Natural killer cell (primary cell): ENCODE data around the gene FARS2. TPM values are rescaled to one million over a fixed set of nuclear protein-coding genes. Genes with fewer than 3 reads are reported as not detected.

Source experiments
- ATAC-seq, 3 donors: fragments of 150-1000 bp in 2 of 3; fragments of 200-7000 bp in 1 of 3; cut with Tn5 transposase; 1 replicate in 1 of 3; 2 replicates in 2 of 3; pipeline ENCODE4 v1.10.0; 2021; ENCODE audit warnings: mild to moderate bottlenecking in 2 of 3, moderate library complexity in 2 of 3
- DNase-seq, 2 donors: peaks; one replicate each; pipeline versions ENCODE4 v3.0.0 to v3.0.0-alpha.2; 2013 to 2021; ENCODE audit warnings: mixed read lengths in 1 of 2
- H3K27ac ChIP-seq: one replicate; pipeline ENCODE4 v1.5.1; 2013; ENCODE audit warnings: mild to moderate bottlenecking, low read length
- H3K27me3 ChIP-seq: one replicate; pipeline ENCODE4 v1.6.1; 2013; ENCODE audit warnings: low read length; ENCODE audit not compliant: control insufficient read depth, insufficient read depth
- H3K36me3 ChIP-seq: one replicate; pipeline ENCODE4 v1.6.1; 2013; ENCODE audit warnings: low read length; ENCODE audit not compliant: control insufficient read depth, insufficient read depth
- H3K4me1 ChIP-seq: one replicate; pipeline ENCODE4 v1.6.1; 2013; ENCODE audit warnings: low read length; ENCODE audit not compliant: control insufficient read depth, insufficient read depth
- H3K4me3 ChIP-seq: one replicate; pipeline ENCODE4 v1.5.1; 2013; ENCODE audit warnings: low read length
- H3K9me3 ChIP-seq: one replicate; pipeline ENCODE4 v1.6.1; 2013; ENCODE audit warnings: low read length; ENCODE audit not compliant: control insufficient read depth, insufficient read depth
- H3K27ac Mint-ChIP-seq, 2 donors: one replicate each; pipeline ENCODE4 v1.8.0; 2022; ENCODE audit warnings: mild to moderate bottlenecking in 2 of 2, mixed read lengths in 2 of 2, moderate library complexity in 1 of 2
- H3K27me3 Mint-ChIP-seq, 2 donors: one replicate each; pipeline ENCODE4 v1.8.0; 2022; ENCODE audit warnings: low read depth in 2 of 2, mixed read lengths in 2 of 2
- H3K36me3 Mint-ChIP-seq: one replicate; pipeline ENCODE4 v1.8.0; 2022; ENCODE audit warnings: mixed read lengths
- H3K4me1 Mint-ChIP-seq, 2 donors: one replicate each; pipeline ENCODE4 v1.8.0; 2022; ENCODE audit warnings: mixed read lengths in 2 of 2
- H3K4me3 Mint-ChIP-seq: one replicate; pipeline ENCODE4 v1.8.0; 2022; ENCODE audit warnings: mild to moderate bottlenecking, moderate library complexity, mixed read lengths
- H3K9me3 Mint-ChIP-seq, 2 donors: one replicate each; pipeline ENCODE4 v1.8.0; 2022; ENCODE audit warnings: mixed read lengths in 2 of 2
- WGBS: methylation state at CpG from one replicate; pipeline ENCODE4 v1.1.7; 2013; ENCODE audit warnings: missing lambda C conversion rate; ENCODE audit not compliant: insufficient coverage; 5-methylcytosine and 5-hydroxymethylcytosine counted together
- intact Hi-C: fragments of 100-400 bp; cut with micrococcal nuclease; formaldehyde crosslinking; loops from one replicate; pipeline ENCODE4 v1.14.2; 2022
- total RNA-seq, 4 donors: library from RNA; stranded (reverse); fragments of 120-200 nt in 1 of 4; gene quantifications; one replicate each; pipeline versions ENCODE4 v1.2.3 to v1.2.4, GENCODE V29; 2013 to 2022
- TF ChIP-seq, protein P1 (sequence below): fragments of 200-600 bp; IDR thresholded peaks from one replicate; pipeline ENCODE4 v1.8.0; 2022; ENCODE audit warnings: antibody characterized with exemption

The FARS2 gene
- total RNA-seq, 3 donors from 2014 or later (not counting 1 experiment from before 2014, with no cell fraction given) = 15.3 to 24.8 (median 22.7) TPM

DNA sequence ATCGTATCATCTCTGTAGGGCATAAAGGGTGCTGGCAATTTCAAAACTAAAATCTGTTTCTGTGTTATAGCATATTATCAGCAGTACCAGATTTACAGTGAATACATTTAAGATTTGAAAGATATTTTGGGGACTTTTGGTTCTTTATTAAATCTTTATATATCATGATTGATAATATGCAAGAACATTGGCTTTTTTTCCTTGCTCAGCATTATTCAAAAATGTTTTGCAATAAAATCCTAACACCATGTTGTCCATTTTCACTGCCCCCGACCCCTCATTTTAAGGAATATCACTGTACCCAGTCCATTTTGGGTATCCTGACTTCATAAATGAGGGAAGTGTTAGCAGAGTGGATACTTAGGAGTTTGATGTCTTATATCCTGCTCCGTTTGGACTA, 16.3 kb downstream of the FARS2 start:
- Mint-ChIP-seq H3K4me1 (peaks cover 6% of the 10 kb centered on the region in 2 donors), H3K36me3 (no peaks in the 10 kb centered on the region), H3K9me3 (no peaks in the 10 kb centered on the region), H3K27ac (no peak overlapping the region), H3K27me3 (no peaks in the 10 kb centered on the region), H3K4me3 (no peak overlapping the region)
- TF ChIP-seq, protein P1, sequence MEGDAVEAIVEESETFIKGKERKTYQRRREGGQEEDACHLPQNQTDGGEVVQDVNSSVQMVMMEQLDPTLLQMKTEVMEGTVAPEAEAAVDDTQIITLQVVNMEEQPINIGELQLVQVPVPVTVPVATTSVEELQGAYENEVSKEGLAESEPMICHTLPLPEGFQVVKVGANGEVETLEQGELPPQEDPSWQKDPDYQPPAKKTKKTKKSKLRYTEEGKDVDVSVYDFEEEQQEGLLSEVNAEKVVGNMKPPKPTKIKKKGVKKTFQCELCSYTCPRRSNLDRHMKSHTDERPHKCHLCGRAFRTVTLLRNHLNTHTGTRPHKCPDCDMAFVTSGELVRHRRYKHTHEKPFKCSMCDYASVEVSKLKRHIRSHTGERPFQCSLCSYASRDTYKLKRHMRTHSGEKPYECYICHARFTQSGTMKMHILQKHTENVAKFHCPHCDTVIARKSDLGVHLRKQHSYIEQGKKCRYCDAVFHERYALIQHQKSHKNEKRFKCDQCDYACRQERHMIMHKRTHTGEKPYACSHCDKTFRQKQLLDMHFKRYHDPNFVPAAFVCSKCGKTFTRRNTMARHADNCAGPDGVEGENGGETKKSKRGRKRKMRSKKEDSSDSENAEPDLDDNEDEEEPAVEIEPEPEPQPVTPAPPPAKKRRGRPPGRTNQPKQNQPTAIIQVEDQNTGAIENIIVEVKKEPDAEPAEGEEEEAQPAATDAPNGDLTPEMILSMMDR = no peak
- no peak for ATAC-seq
- intact Hi-C loops = no loop called here
- DNase-seq = no peak
- Histone ChIP-seq H3K4me1 (no peaks in the 10 kb centered on the region), H3K36me3 (no peaks in the 10 kb centered on the region), H3K27ac (no peak overlapping the region), H3K27me3 (no peaks in the 10 kb centered on the region), H3K9me3 (no peaks in the 10 kb centered on the region), H3K4me3 (no peak overlapping the region)
- 100% methylated on average over 1 of the region's 3 CpGs for WGBS

- Mint-ChIP-seq H3K9me3 (no peaks in the 10 kb centered on the region), H3K4me1 (peaks cover 6% of the 10 kb centered on the region in 2 donors), H3K27me3 (no peaks in the 10 kb centered on the region), H3K4me3 (no peak overlapping the region), H3K36me3 (no peaks in the 10 kb centered on the region), H3K27ac (no peak overlapping the region)
- Histone ChIP-seq H3K27me3 (no peaks in the 10 kb centered on the region), H3K9me3 (no peaks in the 10 kb centered on the region), H3K4me3 (no peak overlapping the region), H3K36me3 (no peaks in the 10 kb centered on the region), H3K4me1 (no peaks in the 10 kb centered on the region), H3K27ac (no peak overlapping the region)
- no peak for ATAC-seq
- WGBS = 83% methylated on average over 3 of the region's 5 CpGs
- no peak for DNase-seq
- TF ChIP-seq, protein P1 = no peak
- intact Hi-C loops = no loop called here
Measured at GRCh38 chr6:5278047-5278446, 16.7 kb downstream of the FARS2 start.

- H3K9me3 ChIP-seq = no peaks in the 10 kb centered on the region
- H3K4me3 ChIP-seq = no peak overlapping the region
- Mint-ChIP-seq H3K27me3 (no peaks in the 10 kb centered on the region), H3K27ac (no peak overlapping the region), H3K36me3 (no peaks in the 10 kb centered on the region), H3K4me1 (peaks cover 6% of the 10 kb centered on the region in 2 donors), H3K4me3 (no peak overlapping the region), H3K9me3 (no peaks in the 10 kb centered on the region)
- H3K36me3 ChIP-seq = no peaks in the 10 kb centered on the region
- WGBS = 91% methylated on average over 2 of the region's 3 CpGs
- intact Hi-C loops = no loop called here
- no peaks in the 10 kb centered on the region for H3K27me3 ChIP-seq
- DNase-seq (no peak), ATAC-seq (no peak)
- no peaks in the 10 kb centered on the region for H3K4me1 ChIP-seq
- H3K27ac ChIP-seq = no peak overlapping the region
- TF ChIP-seq, protein P1 = no peak
Measured at GRCh38 chr6:5278565-5279120, 17.3 kb downstream of the FARS2 start.

GRCh38 chr6:5279891-5280338, 18.6 kb downstream of the FARS2 start:
- no peak overlapping the region for H3K4me3 ChIP-seq
- ATAC-seq (no peak), DNase-seq (peak in 1 of 2 donors; percentile 14)
- Mint-ChIP-seq H3K27ac (no peak overlapping the region), H3K9me3 (no peaks in the 10 kb centered on the region), H3K4me1 (peaks cover 10 to 11% of the 10 kb centered on the region in 2 donors), H3K27me3 (no peaks in the 10 kb centered on the region), H3K36me3 (no peaks in the 10 kb centered on the region), H3K4me3 (no peak overlapping the region)
- TF ChIP-seq, protein P1 = no peak
- WGBS = 90% methylated on average over 2 of the region's 2 CpGs
- intact Hi-C loops = no loop called here
- no peaks in the 10 kb centered on the region for H3K4me1 ChIP-seq
- H3K36me3 ChIP-seq = no peaks in the 10 kb centered on the region
- H3K27ac ChIP-seq = no peak overlapping the region
- no peaks in the 10 kb centered on the region for H3K27me3 ChIP-seq
- no peaks in the 10 kb centered on the region for H3K9me3 ChIP-seq
